GM19193 (cell line): ENCODE measurements around the gene C17orf58.

Source experiments
- POLR2A ChIP-seq: IDR thresholded peaks from 4 replicates; pipeline ENCODE4 v1.6.1; 2011; ENCODE audit not compliant: insufficient read depth, insufficient read length; ENCODE audit errors: extremely low read depth

C17orf58 gene

DNA sequence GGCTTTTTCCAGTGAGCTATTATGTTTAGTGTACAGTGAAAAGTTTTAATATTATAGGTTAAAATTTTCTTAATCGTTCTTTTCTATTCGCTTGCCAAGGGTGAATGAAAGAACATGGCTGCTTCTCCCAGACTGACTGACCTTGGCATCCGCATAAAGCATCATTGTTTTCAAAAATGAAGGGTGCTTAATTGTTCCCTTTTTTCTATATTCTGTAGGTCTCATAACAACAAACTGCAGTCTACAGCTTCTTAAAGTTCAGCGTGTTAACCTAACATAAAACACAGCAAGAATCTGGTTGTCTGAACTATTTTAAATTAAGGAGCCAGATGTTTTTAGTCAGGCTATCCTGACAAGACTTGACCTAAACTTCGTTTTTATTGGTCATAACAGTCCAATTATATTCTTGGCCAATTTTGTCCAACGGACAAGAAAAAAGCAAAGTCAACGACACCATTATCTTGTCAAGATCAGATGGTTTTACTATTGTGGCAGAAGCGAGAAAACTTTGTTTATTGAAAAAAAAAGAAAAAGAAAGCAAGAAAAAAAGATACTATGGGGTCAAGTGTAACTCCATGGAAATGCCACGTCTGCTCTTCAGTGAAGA, 14.1 kb downstream of the C17orf58 start:
- TF ChIP-seq POLR2A: no peak

DNA sequence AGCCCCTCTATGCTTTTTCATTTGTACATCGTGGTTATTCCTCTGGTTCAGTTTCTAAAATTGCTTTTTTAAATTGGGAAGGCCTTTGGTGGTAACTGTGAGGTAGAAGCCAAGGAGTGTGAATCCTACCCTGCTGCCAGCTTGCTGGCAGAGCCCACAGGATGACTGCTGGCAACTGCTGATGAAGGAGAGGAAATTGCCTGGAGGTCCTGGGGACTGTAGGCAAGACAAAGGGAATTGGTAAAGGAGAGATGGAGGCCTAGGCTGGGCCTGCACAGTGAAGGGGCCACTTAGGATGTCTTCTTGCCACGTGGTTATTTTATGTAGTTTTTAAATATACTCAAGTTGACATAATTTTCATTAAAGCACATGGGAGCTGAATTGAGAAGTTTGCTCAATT, 15.8 kb downstream of the C17orf58 start:
- TF ChIP-seq POLR2A: no peak

DNA sequence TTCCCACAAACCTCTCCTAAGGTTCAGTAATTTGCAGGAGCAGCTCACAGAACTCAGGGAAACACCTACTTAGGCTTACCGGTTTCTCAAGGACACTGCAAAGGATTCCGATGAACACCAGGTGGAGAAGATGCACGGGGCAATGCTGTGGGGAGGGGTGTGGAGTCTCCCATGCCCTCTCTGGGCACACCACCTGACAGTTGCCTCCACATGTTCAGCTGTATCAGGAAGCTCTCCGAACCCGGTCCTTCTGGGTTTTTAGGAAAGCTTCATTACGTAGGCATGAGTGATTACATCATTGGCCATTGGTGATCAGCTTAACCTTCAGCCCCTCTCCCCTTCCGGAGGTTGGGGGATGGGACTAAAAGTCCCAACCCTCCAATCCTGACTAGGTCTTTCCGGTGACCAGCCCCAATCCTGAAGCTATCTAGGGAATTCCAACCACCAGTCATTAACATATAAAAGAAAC, 21.6 kb downstream of the C17orf58 start:
- no peak for TF ChIP-seq POLR2A

DNA sequence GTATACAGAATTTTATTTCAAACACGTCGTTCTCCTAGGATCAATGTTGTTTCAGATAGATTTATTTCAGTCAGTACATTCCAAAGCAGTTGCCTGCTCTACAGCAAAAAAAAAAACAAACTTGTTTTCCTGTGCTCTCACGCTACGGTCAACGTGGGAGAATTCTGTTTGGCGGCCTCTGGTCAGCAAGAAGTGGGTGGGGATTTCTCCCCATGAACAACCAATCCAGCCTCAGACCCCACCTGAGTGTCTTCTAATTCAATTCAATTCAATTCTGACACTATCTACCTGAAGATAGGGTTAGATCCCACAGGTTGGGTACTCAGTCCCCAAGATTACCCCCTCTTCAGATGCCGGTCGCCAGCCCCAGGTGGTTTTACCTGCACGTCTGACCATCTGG, 22.1 kb downstream of the C17orf58 start:
- no peak for TF ChIP-seq POLR2A

DNA sequence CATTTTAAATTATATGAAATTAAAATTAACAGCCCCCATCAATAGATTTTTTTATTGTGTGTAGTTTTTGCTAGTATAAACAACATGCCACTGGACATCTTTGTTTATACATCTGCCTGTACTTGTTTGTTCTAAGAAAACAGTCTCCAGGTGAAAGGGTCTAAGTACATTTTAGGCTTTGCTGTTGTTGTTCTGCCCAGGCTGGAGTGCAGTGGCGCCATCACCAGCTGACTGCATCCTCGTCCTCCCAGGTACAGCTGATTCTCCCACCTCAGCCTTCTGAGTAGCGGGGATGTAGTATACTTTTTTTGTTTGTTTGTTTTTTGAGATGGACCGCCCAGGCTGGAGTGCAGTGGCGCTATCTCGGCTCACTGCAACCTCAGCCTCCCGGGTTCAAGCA, 25.5 kb downstream of the C17orf58 start:
- no peak for TF ChIP-seq POLR2A

DNA sequence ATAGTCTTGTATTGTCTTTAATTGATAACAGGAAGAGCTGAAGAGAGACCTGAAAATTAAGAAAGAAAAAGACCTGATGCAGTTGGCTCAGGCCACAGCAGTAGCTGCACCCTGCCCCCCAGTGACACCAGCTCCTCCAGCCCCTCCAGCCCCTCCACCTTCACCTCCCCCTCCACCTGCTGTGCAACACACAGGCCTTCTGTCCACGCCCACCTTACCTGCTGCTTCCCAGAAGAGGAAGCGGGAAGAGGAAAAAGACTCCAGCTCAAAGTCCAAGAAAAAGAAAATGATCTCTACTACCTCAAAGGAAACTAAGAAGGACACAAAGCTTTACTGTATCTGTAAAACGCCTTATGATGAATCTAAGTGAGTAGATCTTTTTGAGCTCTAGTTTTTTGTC, 36.8 kb downstream of the C17orf58 start:
- TF ChIP-seq POLR2A: no peak

DNA sequence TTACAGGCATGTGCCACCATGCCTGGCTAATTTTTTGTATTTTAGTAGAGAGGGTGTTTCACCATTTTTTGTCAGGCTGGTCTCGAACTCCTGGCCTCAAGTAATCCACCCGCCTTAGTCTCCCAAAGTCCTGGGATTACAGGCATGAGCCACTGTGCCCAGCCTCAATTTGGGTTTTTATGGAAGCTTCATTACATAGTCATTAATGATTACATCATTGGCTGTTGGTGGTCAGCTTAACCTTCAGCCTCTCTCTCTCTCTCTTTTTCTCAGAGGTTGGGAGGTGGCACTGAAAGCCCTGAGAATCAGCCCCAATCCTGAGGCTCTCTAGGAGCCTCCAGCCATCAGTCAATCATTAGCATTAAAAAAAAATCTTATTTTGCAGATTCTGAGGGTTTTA, 45.3 kb downstream of the C17orf58 start:
- TF ChIP-seq POLR2A: no peak

DNA sequence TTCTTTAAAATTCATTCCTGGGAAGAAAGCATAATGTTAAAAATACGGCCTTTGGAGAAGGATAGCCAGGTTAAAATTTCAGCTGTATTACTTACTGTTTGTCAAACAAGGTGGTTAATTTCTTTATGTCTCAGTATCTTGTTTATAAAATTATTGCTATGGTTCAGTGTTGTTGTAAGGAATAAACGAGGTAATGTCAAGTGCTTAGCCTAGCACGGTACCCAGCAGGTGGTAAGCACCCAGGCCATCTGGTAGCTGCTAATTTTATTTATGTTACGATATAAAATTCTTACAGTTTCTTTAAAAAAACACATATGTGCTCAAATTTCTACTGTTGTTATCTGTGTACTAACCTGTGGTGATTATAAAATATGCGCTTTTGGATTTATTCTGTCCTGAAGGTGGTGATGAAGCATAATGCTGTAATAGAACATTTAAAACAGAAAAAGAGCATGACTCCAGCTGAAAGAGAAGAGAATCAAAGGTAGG, 48.9 kb downstream of the C17orf58 start:
- TF ChIP-seq POLR2A: no peak

DNA sequence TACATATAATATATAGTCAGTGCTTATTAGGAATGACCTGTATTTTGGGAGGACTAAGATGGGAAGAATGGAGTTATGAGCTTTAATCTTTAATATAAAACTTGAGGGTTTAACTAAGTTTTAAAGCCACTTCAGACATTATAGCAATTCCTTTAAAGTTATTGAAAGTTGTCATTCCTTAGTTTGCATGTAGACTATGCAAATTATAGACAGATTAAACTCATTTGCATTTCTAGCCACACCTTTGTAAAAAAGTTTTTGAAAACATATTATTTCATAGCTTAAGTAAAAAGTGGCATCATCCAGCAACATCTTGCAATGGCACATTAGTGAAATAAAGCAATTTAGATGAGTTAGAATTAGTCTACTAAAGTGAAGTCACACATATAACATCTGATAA, 49.8 kb downstream of the C17orf58 start:
- no peak for TF ChIP-seq POLR2A

DNA sequence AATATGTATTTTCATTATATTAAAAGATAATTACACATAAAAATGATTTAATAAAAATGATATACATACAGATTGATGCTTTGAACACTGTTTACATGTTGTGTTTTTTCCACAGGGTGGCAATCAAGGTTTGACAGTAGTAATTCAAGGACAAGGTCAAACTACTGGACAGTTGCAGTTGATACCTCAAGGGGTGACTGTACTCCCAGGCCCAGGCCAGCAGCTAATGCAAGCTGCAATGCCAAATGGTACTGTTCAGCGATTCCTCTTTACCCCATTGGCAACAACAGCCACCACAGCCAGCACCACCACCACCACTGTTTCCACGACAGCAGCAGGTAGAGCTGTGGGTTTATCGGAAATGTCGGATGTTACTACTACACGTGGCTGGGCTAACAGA, 52.2 kb downstream of the C17orf58 start:
- no peak for TF ChIP-seq POLR2A

DNA sequence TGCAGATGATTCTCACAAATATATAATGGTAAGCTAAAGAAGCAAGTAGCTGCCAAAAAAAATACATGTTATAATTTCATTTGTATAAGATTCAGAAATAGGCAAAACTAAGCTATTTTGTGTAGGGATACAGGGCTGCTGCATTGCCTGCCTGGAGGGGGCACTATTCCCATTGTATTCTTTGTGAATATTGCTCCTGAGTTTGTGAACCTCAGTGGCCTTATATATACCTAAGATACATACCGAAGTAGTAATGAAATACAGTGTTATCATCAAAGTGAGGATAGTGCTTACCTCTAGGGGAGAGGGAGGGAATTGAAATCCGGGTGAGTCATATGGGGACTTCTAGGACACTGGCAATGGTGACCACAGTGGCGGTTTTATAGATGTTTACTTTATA, 53.5 kb downstream of the C17orf58 start:
- no peak for TF ChIP-seq POLR2A
